ENCODE results near the gene LETM1. TPM values are rescaled to one million over a fixed set of nuclear protein-coding genes. Genes with fewer than 3 reads are reported as not detected.

LETM1 gene
- total RNA-seq (2022; extraction: Qiagen RNA extraction), result 25.8 to 31.7 TPM (median 28.7 TPM) in 5 replicates

DNA sequence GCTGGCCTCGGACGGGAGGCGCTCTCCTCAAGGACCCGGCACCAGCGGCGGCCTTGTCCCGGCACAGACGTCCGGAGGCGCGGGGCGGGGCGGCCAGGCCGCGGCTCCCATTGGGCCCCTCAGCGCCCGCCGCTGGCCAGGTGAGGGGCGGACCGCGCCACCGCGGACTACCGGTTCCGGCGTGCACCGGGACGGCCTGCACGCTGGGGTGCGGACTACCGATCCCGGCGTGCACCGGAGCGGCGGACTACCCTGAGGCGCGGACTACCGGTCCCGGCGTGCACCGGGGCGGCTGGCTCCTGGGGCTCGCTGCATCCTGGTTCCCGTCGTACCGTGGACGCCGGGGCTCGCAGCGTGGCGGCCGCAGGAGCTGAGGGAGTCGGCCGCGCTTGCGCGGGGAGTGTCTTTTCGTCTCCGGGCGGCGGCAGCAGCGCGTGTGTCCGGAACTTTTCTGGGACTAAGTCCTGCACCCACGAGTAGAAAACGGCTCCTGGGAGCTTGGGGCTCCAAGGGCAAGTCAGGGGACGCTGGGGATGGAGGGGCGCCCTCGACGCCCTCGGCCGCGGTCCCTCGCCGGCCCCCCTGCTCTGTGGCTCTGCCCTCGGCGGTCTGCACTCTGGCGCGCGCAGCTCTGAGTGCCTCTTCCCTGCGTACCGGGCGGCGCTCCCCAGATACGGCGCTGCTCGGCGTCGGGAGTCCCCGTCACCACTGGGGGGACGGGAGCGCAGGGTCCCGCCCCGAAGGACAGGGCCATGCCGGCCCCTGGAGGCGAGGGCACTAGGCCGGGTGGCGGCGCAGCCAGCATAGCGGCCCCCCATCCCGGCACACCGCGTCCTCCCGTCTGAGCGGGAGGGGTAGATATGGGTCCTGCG, at the start of gene LETM1:
Gene LETM1, minus strand, starts transcription at position 86 of the 872 bp plus-strand sequence. CDS start 206 bp downstream, outside the sequence.

DNA sequence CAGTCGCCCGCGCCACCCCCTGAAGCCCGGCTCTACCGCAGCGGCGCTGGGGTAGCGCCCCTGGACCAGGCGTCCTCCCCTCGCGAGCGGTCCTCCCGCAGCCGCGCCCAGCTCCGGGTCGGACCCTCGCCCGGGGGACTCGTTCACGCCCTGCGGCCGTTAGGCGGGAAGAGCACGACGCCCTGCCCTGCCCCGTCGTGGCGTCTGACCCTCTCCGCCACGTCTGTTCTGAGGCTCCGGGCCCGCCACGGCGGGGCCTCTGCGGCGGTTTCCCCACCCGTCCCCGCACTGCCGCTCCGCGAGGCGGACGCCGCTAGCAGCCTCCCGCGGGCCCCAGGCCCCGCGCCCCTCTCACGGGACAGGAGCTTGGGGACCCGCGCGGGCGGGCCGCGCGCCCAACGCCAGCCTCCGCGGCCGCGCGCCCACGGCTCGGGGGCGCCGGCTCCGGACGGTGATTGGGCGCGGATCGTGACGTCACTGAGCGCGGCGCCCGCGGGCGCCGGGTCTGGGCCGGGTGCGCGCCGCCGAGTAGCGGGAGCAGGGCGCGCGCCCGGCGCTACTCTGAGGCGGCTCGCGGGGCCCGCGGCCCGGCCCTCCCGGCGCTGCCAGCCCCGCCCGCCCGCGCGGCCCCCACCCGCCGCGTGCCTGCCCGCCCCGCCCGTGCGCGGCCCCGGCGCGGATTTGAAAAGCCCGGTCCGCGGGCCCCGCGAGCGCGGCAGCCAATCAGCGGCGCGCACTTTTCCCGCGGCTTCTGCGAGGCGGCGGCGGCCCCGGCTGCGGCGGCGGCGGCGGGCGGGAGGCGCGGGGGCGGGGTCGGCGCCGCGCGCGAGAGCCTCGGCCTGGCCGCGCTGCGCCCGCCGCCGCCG, 14.9 kb upstream of the LETM1 start, which contains the start of gene NSD2:
Gene NSD2, plus strand, starts transcription at position 816 of the 866 bp plus-strand sequence. CDS start 29,262 bp downstream, outside the sequence.

DNA sequence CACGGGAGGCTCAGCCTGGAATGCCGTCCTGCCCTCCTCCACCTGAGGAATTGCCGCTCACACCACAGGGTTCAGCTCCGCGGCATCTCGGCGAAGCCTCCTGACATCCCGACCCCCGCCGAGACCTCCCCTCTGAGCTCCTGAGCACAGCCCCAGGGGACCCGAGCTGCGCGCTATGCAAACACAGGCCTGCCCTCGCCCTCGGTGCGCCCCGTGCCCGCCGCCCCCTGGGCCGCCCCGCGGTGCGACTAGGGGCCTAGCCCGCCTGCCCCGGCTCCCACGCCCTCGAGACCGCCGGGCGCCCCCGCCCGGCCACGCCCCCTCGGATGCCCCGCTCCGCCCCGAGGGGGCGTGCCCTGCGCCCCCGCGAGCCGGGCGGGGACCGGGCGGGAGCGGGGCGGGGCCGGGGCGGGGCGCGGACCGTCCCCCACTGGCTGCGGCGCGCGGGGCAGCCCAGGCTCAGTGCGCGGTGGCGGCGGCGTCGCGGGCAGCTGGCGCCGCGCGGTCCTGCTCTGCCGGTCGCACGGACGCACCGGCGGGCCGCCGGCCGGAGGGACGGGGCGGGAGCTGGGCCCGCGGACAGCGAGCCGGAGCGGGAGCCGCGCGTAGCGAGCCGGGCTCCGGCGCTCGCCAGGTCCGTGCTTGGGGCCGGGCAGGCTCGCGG, 63.0 kb downstream of the LETM1 start, which contains the start of gene FGFR3:
Gene FGFR3, plus strand, starts transcription at position 462 of the 664 bp plus-strand sequence. CDS start 642 bp downstream, outside the sequence.

Other genes starting within 250 kb of the LETM1 start
- 0.50 to 1.4 TPM (median 0.77 TPM) in 5 replicates for gene FAM53A, start 171.8 kb downstream of the LETM1 start, total RNA-seq (2022; extraction: Qiagen RNA extraction)
- 69.5 to 88.8 TPM (median 71.8 TPM) in 5 replicates for gene SLBP, start 143.8 kb downstream of the LETM1 start, total RNA-seq (2022; extraction: Qiagen RNA extraction)
- gene TMEM129, start 134.8 kb downstream of the LETM1 start, total RNA-seq (2022; extraction: Qiagen RNA extraction), result 14.7 to 29.0 TPM (median 26.3 TPM) in 5 replicates
- 80.6 to 95.0 TPM (median 86.8 TPM) in 5 replicates for gene TACC3, start 134.6 kb downstream of the LETM1 start, total RNA-seq (2022; extraction: Qiagen RNA extraction)
- gene FGFR3, start 62.9 kb downstream of the LETM1 start, total RNA-seq (2022; extraction: Qiagen RNA extraction), result 1.3 to 2.8 TPM (median 2.2 TPM) in 5 replicates
- gene NSD2, start 15.2 kb upstream of the LETM1 start, total RNA-seq (2022; extraction: Qiagen RNA extraction), result 36.5 to 47.3 TPM (median 43.9 TPM) in 5 replicates
- gene NELFA, start 152.8 kb upstream of the LETM1 start, total RNA-seq (2022; extraction: Qiagen RNA extraction), result 19.5 to 26.6 TPM (median 24.3 TPM) in 5 replicates
- 9.8 to 16.8 TPM (median 15.3 TPM) in 5 replicates for gene NAT8L, start 203.2 kb upstream of the LETM1 start, total RNA-seq (2022; extraction: Qiagen RNA extraction)